Activated T-helper 1 cell treated with anti-CD3 and anti-CD28 coated beads, Interleukin-12 subunit alpha, Interleukin-12 subunit beta, Interleukin-2, Interleukin-4 antibody, amounts not matched to agents 30 ng/mL and 10 ng/mL and 1 ng/mL, durations not matched to agents 14 hours and 24 hours and 36 hours (primary cell): ENCODE measurements around the gene FYN. TPM values are rescaled to one million over a fixed set of nuclear protein-coding genes. Genes with fewer than 3 reads are reported as not detected.
A peak's percentile ranks its signal among the peaks of the same experiment; 100 is the strongest.
"Not testable (repeated sequence)": the region's sequence is repeated elsewhere in the genome, so short reads cannot be mapped to it uniquely, and the experiment has no call there.

Experiments
- DNase-seq: peaks from one replicate; pipeline ENCODE4 v3.0.0; 2021; ENCODE audit warnings: low spot score
- H3K27ac Mint-ChIP-seq: one replicate; pipeline ENCODE4 v1.8.0; 2021; ENCODE audit warnings: mild to moderate bottlenecking, mixed read lengths
- H3K27me3 Mint-ChIP-seq: one replicate; pipeline ENCODE4 v1.8.0; 2022; ENCODE audit warnings: mild to moderate bottlenecking, moderate library complexity, mixed read lengths; ENCODE audit not compliant: insufficient read depth
- H3K36me3 Mint-ChIP-seq: one replicate; pipeline ENCODE4 v1.8.0; 2021; ENCODE audit warnings: low read depth, mixed read lengths
- H3K4me1 Mint-ChIP-seq: one replicate; pipeline ENCODE4 v1.8.0; 2021; ENCODE audit warnings: low read depth, mixed read lengths
- H3K4me3 Mint-ChIP-seq: one replicate; pipeline ENCODE4 v1.8.0; 2021; ENCODE audit warnings: mild to moderate bottlenecking, moderate library complexity, mixed read lengths
- H3K9me3 Mint-ChIP-seq: one replicate; pipeline ENCODE4 v1.8.0; 2021; ENCODE audit warnings: mixed read lengths
- intact Hi-C: fragments of 100-400 bp; cut with micrococcal nuclease; formaldehyde crosslinking; loops from one replicate; pipeline ENCODE4 v1.15.1; 2024
- total RNA-seq: library from RNA; stranded (reverse); gene quantifications from 2 replicates; pipeline ENCODE4 v1.2.3, GENCODE V29; 2022

Gene FYN
- total RNA-seq, 1 donor from 2014 or later = 347 TPM

- no peak overlapping the region for H3K27ac Mint-ChIP-seq
- DNase-seq = no peak
- H3K36me3 Mint-ChIP-seq = peaks cover 34% of the 10 kb centered on the region
- H3K4me3 Mint-ChIP-seq = peak overlapping the region; percentile 75
- H3K4me1 Mint-ChIP-seq = peaks cover 11% of the 10 kb centered on the region
- H3K9me3 Mint-ChIP-seq = no peaks in the 10 kb centered on the region
- intact Hi-C loops = no loop called here
- no peaks in the 10 kb centered on the region for H3K27me3 Mint-ChIP-seq
Observed at GRCh38 chr6:111844921-111845320, 28.3 kb downstream of the FYN start.

- Mint-ChIP-seq H3K4me3 (peak overlapping the region; percentile 75), H3K9me3 (no peaks in the 10 kb centered on the region), H3K27me3 (no peaks in the 10 kb centered on the region), H3K36me3 (peaks cover 31% of the 10 kb centered on the region), H3K27ac (no peak overlapping the region), H3K4me1 (peaks cover 8% of the 10 kb centered on the region)
- intact Hi-C loops = no loop called here
- no peak for DNase-seq
Observed at GRCh38 chr6:111844376-111844775, 28.9 kb downstream of the FYN start.

GRCh38 chr6:111843347-111844147 lies 29.7 kb downstream of the FYN start:
- peak; percentile 46 for DNase-seq
- intact Hi-C loops = no loop called here
- no peaks in the 10 kb centered on the region for H3K9me3 Mint-ChIP-seq
- no peaks in the 10 kb centered on the region for H3K27me3 Mint-ChIP-seq
- H3K4me1 Mint-ChIP-seq = peaks cover 10% of the 10 kb centered on the region
- no peak overlapping the region for H3K4me3 Mint-ChIP-seq
- peaks cover 34% of the 10 kb centered on the region for H3K36me3 Mint-ChIP-seq
- no peak overlapping the region for H3K27ac Mint-ChIP-seq

GRCh38 chr6:111842891-111843290 lies 30.4 kb downstream of the FYN start:
- H3K9me3 Mint-ChIP-seq = no peaks in the 10 kb centered on the region
- H3K27me3 Mint-ChIP-seq = no peaks in the 10 kb centered on the region
- intact Hi-C loops = no loop called here
- no peak overlapping the region for H3K4me3 Mint-ChIP-seq
- H3K27ac Mint-ChIP-seq = no peak overlapping the region
- DNase-seq = no peak
- H3K4me1 Mint-ChIP-seq = peaks cover 17% of the 10 kb centered on the region
- peaks cover 33% of the 10 kb centered on the region for H3K36me3 Mint-ChIP-seq

GRCh38 chr6:111842271-111842822 lies 30.9 kb downstream of the FYN start:
- Mint-ChIP-seq H3K36me3 (peaks cover 35% of the 10 kb centered on the region), H3K27me3 (no peaks in the 10 kb centered on the region), H3K4me1 (peaks cover 22% of the 10 kb centered on the region), H3K4me3 (no peak overlapping the region), H3K9me3 (no peaks in the 10 kb centered on the region), H3K27ac (no peak overlapping the region)
- intact Hi-C loops = no loop called here
- no peak for DNase-seq

GRCh38 chr6:111841822-111842221 lies 31.4 kb downstream of the FYN start:
- Mint-ChIP-seq H3K27ac (no peak overlapping the region), H3K36me3 (peaks cover 35% of the 10 kb centered on the region), H3K4me1 (peaks cover 27% of the 10 kb centered on the region), H3K27me3 (no peaks in the 10 kb centered on the region), H3K9me3 (no peaks in the 10 kb centered on the region), H3K4me3 (no peak overlapping the region)
- intact Hi-C loops = no loop called here
- DNase-seq = peak; percentile 55

GRCh38 chr6:111840803-111841202 lies 32.4 kb downstream of the FYN start:
- no peaks in the 10 kb centered on the region for H3K27me3 Mint-ChIP-seq
- DNase-seq = no peak
- H3K36me3 Mint-ChIP-seq = peaks cover 33% of the 10 kb centered on the region
- H3K9me3 Mint-ChIP-seq = no peaks in the 10 kb centered on the region
- no peak overlapping the region for H3K27ac Mint-ChIP-seq
- H3K4me1 Mint-ChIP-seq = peaks cover 32% of the 10 kb centered on the region
- no peak overlapping the region for H3K4me3 Mint-ChIP-seq
- intact Hi-C loops = no loop called here

DNA sequence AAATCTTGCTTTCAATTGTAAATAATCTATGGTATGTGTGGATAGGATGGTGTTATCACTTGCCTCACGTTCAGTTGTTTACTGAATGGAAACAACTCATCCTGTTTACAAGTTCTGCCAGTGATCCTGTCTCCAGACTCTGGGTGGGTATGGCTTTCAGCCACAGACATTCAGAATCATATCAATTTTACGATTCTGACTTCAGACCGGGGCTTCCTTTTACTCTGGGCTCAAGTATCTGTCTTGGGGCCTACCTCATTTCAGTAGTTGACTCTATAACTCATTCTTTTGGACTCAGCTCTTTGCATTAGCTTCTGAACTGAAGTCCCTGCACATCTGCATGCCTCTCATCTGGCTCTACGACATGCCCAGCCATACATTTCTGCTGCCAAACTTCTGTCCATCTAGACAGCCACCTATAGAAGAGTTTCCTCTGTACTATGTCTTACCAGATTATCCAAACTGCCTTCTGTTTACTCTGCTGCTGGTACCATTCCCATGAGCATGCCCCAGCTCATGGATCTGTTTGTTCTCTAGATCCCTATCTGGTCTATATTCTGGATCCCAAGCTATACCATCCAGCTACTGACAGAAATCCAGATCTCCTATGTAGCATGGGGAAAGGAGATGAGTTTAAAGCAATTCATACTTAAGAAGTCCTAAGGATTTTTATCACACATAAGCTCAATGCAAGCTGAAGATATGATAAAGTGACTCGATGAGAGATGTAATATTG lies 34.3 kb downstream of the FYN start:
- peaks cover 51% of the 10 kb centered on the region for H3K4me1 Mint-ChIP-seq
- H3K27ac Mint-ChIP-seq = peak overlapping the region; percentile 94
- intact Hi-C loops = loop anchor here (1.0 to 2.0 kb wide), 13 partner anchors 7 to 354 kb away; partner anchors contain the start of gene FYN
- no peaks in the 10 kb centered on the region for H3K27me3 Mint-ChIP-seq
- peak; percentile 31 for DNase-seq
- peaks cover 34% of the 10 kb centered on the region for H3K36me3 Mint-ChIP-seq
- peak overlapping the region; percentile 70 for H3K4me3 Mint-ChIP-seq
- no peaks in the 10 kb centered on the region for H3K9me3 Mint-ChIP-seq

GRCh38 chr6:111837641-111838500 lies 35.4 kb downstream of the FYN start:
- H3K4me1 Mint-ChIP-seq = peaks cover 61% of the 10 kb centered on the region
- H3K27ac Mint-ChIP-seq = peak overlapping the region; percentile 94
- H3K36me3 Mint-ChIP-seq = peaks cover 39% of the 10 kb centered on the region
- peak overlapping the region; percentile 70 for H3K4me3 Mint-ChIP-seq
- H3K9me3 Mint-ChIP-seq = no peaks in the 10 kb centered on the region
- intact Hi-C loops = loop anchor here (1.0 to 2.0 kb wide), 15 partner anchors 8 to 353 kb away; partner anchors contain the start of gene FYN
- no peaks in the 10 kb centered on the region for H3K27me3 Mint-ChIP-seq
- DNase-seq = peak; percentile 60

- Mint-ChIP-seq H3K27ac (peak overlapping the region; percentile 94), H3K27me3 (no peaks in the 10 kb centered on the region), H3K4me1 (peaks cover 70% of the 10 kb centered on the region), H3K4me3 (peak overlapping the region; percentile 70), H3K9me3 (no peaks in the 10 kb centered on the region), H3K36me3 (peaks cover 39% of the 10 kb centered on the region)
- no peak for DNase-seq
- intact Hi-C loops = loop anchor here (1.0 kb wide), 2 partner anchors 73 to 206 kb away; no protein-coding TSS in a partner anchor
Observed at GRCh38 chr6:111837007-111837406, 36.2 kb downstream of the FYN start.

DNA sequence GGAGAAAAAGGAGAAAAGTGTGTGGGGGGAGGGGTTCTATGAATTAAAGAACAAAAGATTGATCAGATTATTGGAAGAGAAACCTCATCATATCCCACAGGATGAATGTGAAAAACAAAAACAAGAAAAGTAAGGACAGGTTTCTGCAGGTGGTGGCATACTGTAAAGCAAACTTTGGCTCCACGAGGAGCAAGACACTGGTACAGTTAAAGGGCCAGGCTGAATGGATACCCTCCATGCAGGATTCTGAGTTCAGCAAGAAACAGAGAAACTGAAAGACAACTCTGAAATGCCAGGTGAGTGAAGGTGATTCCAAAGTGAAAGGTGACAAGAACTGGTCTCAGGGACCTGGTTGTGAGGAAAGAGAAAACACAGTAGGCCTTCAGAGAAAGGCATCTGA lies 37.4 kb downstream of the FYN start:
- no peak for DNase-seq
- Mint-ChIP-seq H3K27ac (peak overlapping the region; percentile 45), H3K4me1 (peaks cover 82% of the 10 kb centered on the region), H3K27me3 (no peaks in the 10 kb centered on the region), H3K36me3 (peaks cover 49% of the 10 kb centered on the region), H3K4me3 (peak overlapping the region; percentile 29), H3K9me3 (no peaks in the 10 kb centered on the region)
- intact Hi-C loops = no loop called here

GRCh38 chr6:111835398-111835797 lies 37.9 kb downstream of the FYN start:
- H3K27me3 Mint-ChIP-seq, DNase-seq, H3K9me3 Mint-ChIP-seq, H3K4me3 Mint-ChIP-seq, H3K27ac Mint-ChIP-seq, intact Hi-C loops: not testable (repeated sequence)
- Mint-ChIP-seq H3K4me1 (peaks cover 86% of the 10 kb centered on the region), H3K36me3 (peaks cover 53% of the 10 kb centered on the region)
